Right ventricle myocardium superior (tissue), 1 donor: ENCODE measurements around the gene MRFAP1L1. TPM values are rescaled to one million over a fixed set of nuclear protein-coding genes. Genes with fewer than 3 reads are reported as not detected.
"Not testable (repeated sequence)": the region's sequence is repeated elsewhere in the genome, so short reads cannot be mapped to it uniquely, and the experiment has no call there.

ENCODE experiments used
- ATAC-seq: fragments of 200-7000 bp; cut with Tn5 transposase; one replicate; pipeline ENCODE4 v1.9.1; 2020; ENCODE audit warnings: mild to moderate bottlenecking; ENCODE audit not compliant: poor library complexity
- DNase-seq: peaks from one replicate; pipeline ENCODE4 v3.0.0-alpha.2; 2020
- intact Hi-C: fragments of 100-400 bp; cut with DNase I; formaldehyde crosslinking; loops from one replicate; pipeline ENCODE4 v1.11.2; 2022
- total RNA-seq: library from RNA; stranded (reverse); fragmentation: NEBNext Ultra II Directional; extraction: Animal tissue kit (Norgen Biotek cat#: 25700); gene quantifications from one replicate; pipeline ENCODE4 v1.2.1, GENCODE V29; 2021
- donor health status: DM: no; HTN: yes; CAD: no; lungs with severe emphysema.

Gene MRFAP1L1
- total RNA-seq, 1 donor from 2014 or later, result 39.7 TPM

GRCh38 chr4:6742507-6742906 lies 32.8 kb upstream of the MRFAP1L1 start:
- ATAC-seq (no peak), DNase-seq (no peak)
- intact Hi-C loops, result no loop called here

GRCh38 chr4:6740347-6740746 lies 30.7 kb upstream of the MRFAP1L1 start:
- DNase-seq (no peak), ATAC-seq (no peak)
- intact Hi-C loops, result no loop called here

- DNase-seq (no peak), ATAC-seq (no peak)
- intact Hi-C loops, result no loop called here
Observed at GRCh38 chr4:6739920-6740319, 30.3 kb upstream of the MRFAP1L1 start.

GRCh38 chr4:6734165-6734786 lies 24.6 kb upstream of the MRFAP1L1 start:
- DNase-seq (no peak), ATAC-seq (no peak)
- intact Hi-C loops, result no loop called here

GRCh38 chr4:6733358-6734164 lies 23.9 kb upstream of the MRFAP1L1 start:
- ATAC-seq, result no peak
- DNase-seq, result no peak
- intact Hi-C loops, result no loop called here

GRCh38 chr4:6732441-6733357 lies 23.0 kb upstream of the MRFAP1L1 start:
- intact Hi-C loops, result no loop called here
- peak; percentile 86 for DNase-seq
- ATAC-seq, result peak; percentile 95

- intact Hi-C loops, result no loop called here
- DNase-seq (no peak), ATAC-seq (no peak)
Observed at GRCh38 chr4:6731780-6732179, 22.1 kb upstream of the MRFAP1L1 start.

GRCh38 chr4:6731318-6731675 lies 21.6 kb upstream of the MRFAP1L1 start:
- intact Hi-C loops, result no loop called here
- no peak for DNase-seq
- no peak for ATAC-seq

- no peak for ATAC-seq
- no peak for DNase-seq
- intact Hi-C loops, result no loop called here
Observed at GRCh38 chr4:6730603-6731317, 21.1 kb upstream of the MRFAP1L1 start.

- intact Hi-C loops, result no loop called here
- no peak for ATAC-seq
Observed at GRCh38 chr4:6728320-6729029, 18.8 kb upstream of the MRFAP1L1 start.

GRCh38 chr4:6727943-6728250 lies 18.2 kb upstream of the MRFAP1L1 start:
- intact Hi-C loops, result no loop called here
- no peak for DNase-seq

More at GRCh38 chr4:6728320-6729029, 18.8 kb upstream of the MRFAP1L1 start:
- DNase-seq, result no peak

GRCh38 chr4:6727081-6727942 lies 17.6 kb upstream of the MRFAP1L1 start:
- intact Hi-C loops, result no loop called here
- DNase-seq (no peak), ATAC-seq (peak; percentile 20)

More at GRCh38 chr4:6727943-6728250, 18.2 kb upstream of the MRFAP1L1 start:
- no peak for ATAC-seq

- DNase-seq, intact Hi-C loops, ATAC-seq: not testable (repeated sequence)
Observed at GRCh38 chr4:6725427-6725961, 15.8 kb upstream of the MRFAP1L1 start.

- intact Hi-C loops, result loop anchor here (5.0 kb wide), 1 partner anchor 58 kb away; the partner anchor contains the start of gene KIAA0232
- ATAC-seq (no peak), DNase-seq (no peak)
Observed at GRCh38 chr4:6724421-6725111, 14.9 kb upstream of the MRFAP1L1 start.

- DNase-seq (no peak), ATAC-seq (no peak)
- intact Hi-C loops, result loop anchor here (5.0 kb wide), 1 partner anchor 58 kb away; the partner anchor contains the start of gene KIAA0232
Observed at GRCh38 chr4:6723851-6724250, 14.2 kb upstream of the MRFAP1L1 start.

- no peak for ATAC-seq
- intact Hi-C loops, result loop anchor here (5.0 kb wide), 1 partner anchor 59 kb away; the partner anchor contains the start of gene KIAA0232
Observed at GRCh38 chr4:6722891-6723290, 13.2 kb upstream of the MRFAP1L1 start.

More at GRCh38 chr4:6722891-6723290, 13.2 kb upstream of the MRFAP1L1 start:
- no peak for DNase-seq
